Limb (tissue), 2 donors: ENCODE results near the gene CACHD1.

ENCODE experiments used
- DNase-seq, 2 donors: peaks; one replicate each; pipeline ENCODE4 v3.0.0-alpha.2; 2016; ENCODE audit errors: extremely low spot score in 2 of 2

The CACHD1 gene

GRCh38 chr1:64519901-64520300 is 50.0 kb downstream of the CACHD1 start:
- no peak for DNase-seq

- no peak for DNase-seq
Observed at GRCh38 chr1:64522740-64523139, 52.8 kb downstream of the CACHD1 start.

- DNase-seq: no peak
Observed at GRCh38 chr1:64523413-64524337, 53.7 kb downstream of the CACHD1 start.

- DNase-seq: no peak
Observed at GRCh38 chr1:64524614-64525013, 54.7 kb downstream of the CACHD1 start.

- no peak for DNase-seq
Observed at GRCh38 chr1:64525116-64525686, 55.3 kb downstream of the CACHD1 start.

- no peak for DNase-seq
Observed at GRCh38 chr1:64526312-64526711, 56.4 kb downstream of the CACHD1 start.

GRCh38 chr1:64527165-64527564 is 57.2 kb downstream of the CACHD1 start:
- no peak for DNase-seq

- no peak for DNase-seq
Observed at GRCh38 chr1:64527786-64528185, 57.9 kb downstream of the CACHD1 start.

GRCh38 chr1:64530969-64531692 is 61.2 kb downstream of the CACHD1 start:
- peak in 1 of 2 donors; percentile 59 for DNase-seq

- no peak for DNase-seq
Observed at GRCh38 chr1:64532646-64533045, 62.7 kb downstream of the CACHD1 start.

- no peak for DNase-seq
Observed at GRCh38 chr1:64535938-64536835, 66.3 kb downstream of the CACHD1 start.

- no peak for DNase-seq
Observed at GRCh38 chr1:64536836-64537490, 67.0 kb downstream of the CACHD1 start.

GRCh38 chr1:64537942-64538341 is 68.0 kb downstream of the CACHD1 start:
- DNase-seq: no peak

- no peak for DNase-seq
Observed at GRCh38 chr1:64538389-64538788, 68.5 kb downstream of the CACHD1 start.

- DNase-seq: no peak
Observed at GRCh38 chr1:64539289-64539688, 69.4 kb downstream of the CACHD1 start.

- peak in 1 of 2 donors; percentile 54 for DNase-seq
Observed at GRCh38 chr1:64539781-64540218, 69.9 kb downstream of the CACHD1 start.

GRCh38 chr1:64540265-64540791 is 70.4 kb downstream of the CACHD1 start:
- DNase-seq: peak in 1 of 2 donors; percentile 65

- no peak for DNase-seq
Observed at GRCh38 chr1:64542118-64542517, 72.2 kb downstream of the CACHD1 start.

GRCh38 chr1:64543831-64544230 is 73.9 kb downstream of the CACHD1 start:
- no peak for DNase-seq

- DNase-seq: no peak
Observed at GRCh38 chr1:64545118-64545843, 75.4 kb downstream of the CACHD1 start.
